HG03558 (cell line): Measurements from ENCODE around the gene SBK2.

Experiments
- ATAC-seq: cut with Tn5 transposase; IDR thresholded peaks from one replicate; pipeline ENCODE4 v1.9.1; 2021; ENCODE audit warnings: moderate number of reproducible peaks; ENCODE audit not compliant: unreplicated experiment; ENCODE audit errors: extremely low read depth

The SBK2 gene

GRCh38 chr19:55487924-55488687, 48.8 kb downstream of the SBK2 start, which contains the start of gene SSC5D:
Gene SSC5D (plus strand): TSS chr19:55488436. CDS start chr19:55488590, 154 bp downstream.
- ATAC-seq, result no peak

DNA sequence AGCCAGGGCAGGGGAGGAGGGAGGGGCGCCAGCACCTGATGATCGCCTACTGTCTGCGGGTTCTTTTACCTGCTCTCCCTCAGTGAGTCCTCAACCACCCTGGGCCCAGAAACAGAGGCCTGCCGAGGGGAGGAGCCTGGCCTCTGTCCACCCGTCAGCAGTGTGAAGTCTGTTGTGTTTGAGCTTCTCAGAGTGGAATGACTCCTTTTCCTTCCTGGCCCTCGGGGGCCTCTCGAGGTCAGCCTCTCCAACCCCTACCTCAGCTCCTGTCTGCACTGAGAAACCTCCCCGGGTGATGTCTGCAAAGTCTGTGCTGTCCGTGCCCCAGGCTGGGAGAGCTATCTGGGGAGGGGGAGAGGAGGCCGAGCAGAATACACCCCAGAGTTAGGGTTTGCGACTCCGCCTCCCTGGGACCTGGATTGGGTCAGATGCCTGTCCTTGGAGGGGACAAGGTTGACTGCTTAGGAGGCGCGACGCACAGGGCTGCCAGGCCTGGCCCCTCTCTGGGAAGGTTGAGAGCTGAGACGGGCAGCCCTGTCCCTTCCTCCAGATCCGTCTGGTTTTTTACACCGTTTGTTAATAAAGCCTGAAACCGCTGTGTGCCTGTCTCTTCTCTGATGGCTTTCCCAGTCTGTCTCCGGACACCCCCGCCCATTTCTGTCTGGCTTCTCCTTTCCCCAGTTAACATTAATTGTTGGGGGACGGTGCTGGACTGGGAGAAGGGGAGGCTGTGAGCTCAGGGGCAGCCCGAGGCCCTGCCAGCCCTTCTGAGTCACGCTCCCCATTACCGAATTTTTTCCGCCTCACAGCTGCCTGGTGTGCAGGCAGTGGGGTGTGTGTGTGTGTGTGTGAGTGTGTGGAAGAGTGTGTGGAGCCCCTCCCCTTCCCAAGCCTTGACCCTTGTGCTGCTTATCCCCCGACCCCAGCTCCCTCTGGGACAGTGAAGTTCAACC, 49.7 kb downstream of the SBK2 start:
- ATAC-seq, result no peak

- ATAC-seq, result no peak
Measured at GRCh38 chr19:55486043-55486970, 50.6 kb downstream of the SBK2 start.

DNA sequence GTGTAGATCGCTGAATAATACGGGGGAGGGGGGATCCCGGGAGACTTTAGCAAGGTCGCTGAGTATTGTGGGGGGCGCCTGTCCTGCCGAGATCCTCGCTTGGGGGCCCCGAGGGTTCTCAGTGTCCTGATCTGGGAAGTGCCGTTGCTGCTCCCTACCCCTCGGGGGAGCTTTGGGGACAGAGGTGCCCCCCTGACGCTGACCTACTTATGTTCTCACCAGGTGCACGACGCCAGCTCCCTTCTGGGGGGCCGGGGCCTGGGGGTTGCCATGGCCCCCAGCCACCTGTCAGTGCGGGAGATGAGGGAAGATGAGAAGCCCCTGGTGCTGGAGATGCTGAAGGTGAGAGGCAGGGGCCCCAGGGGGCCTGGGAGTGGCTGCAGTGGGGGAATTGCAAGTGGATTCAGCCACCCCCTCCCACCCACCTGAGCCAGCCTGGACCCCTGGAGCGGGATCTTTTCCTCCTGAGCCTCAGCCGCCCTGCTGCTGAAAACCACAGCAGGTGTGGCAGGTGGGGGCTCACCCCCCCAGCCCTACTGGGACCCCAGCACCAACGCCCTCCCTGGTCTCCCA, 51.4 kb downstream of the SBK2 start:
- no peak for ATAC-seq

GRCh38 chr19:55484593-55485438, 52.1 kb downstream of the SBK2 start, which contains the start of gene NAT14:
Gene NAT14 (plus strand): TSS chr19:55485188. CDS start chr19:55485709, 521 bp downstream.
- no peak for ATAC-seq

GRCh38 chr19:55483706-55484592, 53.0 kb downstream of the SBK2 start:
- ATAC-seq, result no peak

- no peak for ATAC-seq
Measured at GRCh38 chr19:55482967-55483705, 53.8 kb downstream of the SBK2 start.

DNA sequence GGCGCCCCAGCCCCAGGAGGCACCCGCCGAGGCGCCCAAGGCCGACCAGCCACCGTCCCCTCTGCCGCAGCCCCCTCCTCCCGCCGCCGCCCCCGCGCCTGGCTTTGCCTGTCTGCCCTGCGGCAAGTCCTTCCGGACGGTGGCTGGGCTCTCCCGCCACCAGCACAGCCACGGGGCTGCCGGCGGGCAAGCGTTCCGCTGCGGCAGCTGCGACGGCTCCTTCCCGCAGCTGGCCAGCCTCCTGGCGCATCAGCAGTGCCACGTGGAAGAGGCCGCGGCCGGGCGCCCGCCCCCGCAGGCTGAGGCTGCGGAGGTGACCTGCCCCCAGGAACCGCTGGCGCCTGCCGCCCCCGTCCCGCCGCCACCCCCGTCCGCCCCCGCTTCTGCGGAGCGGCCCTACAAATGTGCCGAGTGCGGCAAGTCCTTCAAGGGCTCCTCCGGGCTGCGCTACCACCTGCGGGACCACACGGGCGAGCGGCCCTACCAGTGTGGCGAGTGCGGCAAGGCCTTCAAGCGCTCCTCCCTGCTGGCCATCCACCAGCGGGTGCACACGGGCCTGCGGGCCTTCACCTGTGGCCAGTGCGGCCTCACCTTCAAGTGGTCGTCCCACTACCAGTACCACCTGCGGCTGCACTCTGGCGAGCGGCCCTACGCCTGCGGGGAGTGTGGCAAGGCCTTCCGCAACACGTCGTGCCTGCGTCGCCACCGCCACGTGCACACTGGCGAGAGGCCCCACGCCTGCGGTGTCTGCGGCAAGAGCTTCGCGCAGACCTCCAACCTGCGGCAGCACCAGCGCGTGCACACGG, 54.6 kb downstream of the SBK2 start:
- no peak for ATAC-seq

GRCh38 chr19:55481794-55482155, 55.2 kb downstream of the SBK2 start:
- no peak for ATAC-seq

DNA sequence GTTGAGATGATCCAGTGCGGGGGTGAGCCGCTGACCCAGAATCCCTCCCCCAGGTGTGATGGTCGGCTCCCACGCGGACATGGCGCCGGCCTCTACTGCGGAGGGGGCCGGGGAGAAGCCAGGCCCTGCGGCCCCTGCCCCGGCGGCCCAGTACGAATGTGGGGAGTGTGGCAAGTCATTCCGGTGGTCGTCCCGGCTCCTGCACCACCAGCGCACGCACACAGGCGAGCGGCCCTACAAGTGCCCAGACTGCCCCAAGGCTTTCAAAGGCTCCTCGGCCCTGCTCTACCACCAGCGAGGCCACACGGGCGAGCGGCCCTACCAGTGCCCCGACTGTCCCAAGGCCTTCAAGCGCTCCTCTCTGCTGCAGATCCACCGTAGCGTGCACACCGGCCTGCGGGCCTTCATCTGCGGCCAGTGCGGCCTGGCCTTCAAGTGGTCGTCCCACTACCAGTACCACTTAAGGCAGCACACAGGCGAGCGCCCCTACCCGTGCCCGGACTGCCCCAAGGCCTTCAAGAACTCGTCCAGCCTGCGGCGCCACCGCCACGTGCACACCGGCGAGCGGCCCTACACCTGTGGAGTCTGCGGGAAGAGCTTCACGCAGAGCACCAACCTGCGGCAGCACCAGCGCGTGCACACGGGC, 55.7 kb downstream of the SBK2 start:
- no peak for ATAC-seq

DNA sequence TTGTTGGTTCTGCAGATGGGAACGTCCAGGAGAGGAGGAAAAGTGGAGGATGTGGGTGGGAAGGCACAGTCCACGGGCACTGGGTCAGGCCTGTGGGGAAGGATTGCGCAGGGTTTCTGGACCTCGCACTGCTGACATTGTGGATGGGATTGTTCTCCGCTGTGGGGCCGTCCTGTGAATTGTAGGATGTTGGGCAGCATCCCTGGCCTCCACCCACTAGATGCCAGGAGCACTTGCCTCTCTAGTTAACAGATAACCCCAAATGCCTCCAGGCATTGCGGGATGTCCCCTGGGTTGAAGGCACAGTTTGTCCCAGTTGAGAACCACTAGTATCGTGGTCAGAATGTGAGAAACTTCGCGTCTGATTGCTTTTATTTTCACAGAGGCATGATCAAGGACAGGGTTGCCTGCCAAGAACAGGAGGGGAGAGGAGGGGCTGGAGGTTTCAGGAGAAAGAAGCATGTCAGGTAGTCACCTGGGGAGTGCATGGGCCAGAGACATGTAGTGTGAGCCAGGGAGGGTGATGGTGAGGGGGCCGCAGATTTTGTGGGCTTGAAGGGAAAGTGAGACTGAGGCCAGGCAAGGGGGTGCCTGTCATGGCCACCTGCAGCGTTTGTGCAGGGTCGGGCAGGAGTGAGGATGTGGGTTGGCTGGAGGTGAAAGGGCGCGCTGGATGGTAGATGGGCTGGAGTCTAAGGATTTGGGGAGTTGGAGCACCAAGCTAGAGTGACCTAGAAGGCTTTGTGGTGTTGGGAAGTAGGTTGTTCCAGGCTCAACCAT, 57.3 kb downstream of the SBK2 start:
- ATAC-seq, result no peak

DNA sequence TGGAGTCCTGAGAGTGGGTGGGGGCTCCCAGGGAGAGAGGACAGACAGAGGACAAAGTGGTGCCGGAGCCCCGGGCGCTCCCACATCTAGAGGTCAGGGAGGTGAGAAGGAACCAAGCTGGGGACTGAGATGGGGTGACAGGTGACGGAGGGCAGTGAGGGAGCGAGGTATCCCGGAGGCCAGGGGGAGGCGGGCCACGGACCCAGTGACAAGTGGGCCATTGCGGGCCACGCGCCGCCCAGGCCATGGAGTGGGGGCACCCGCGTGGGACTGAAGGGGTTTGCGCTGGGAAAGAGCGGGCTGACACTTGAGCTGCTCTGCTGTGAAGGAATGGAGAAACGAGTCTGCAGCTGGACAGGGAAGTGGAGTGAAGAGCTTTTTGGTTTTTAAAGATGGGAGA, 57.9 kb downstream of the SBK2 start:
- no peak for ATAC-seq
